GM18867 (cell line): ENCODE data around the gene SYMPK.
"Not testable (repeated sequence)": the region's sequence is repeated elsewhere in the genome, so short reads cannot be mapped to it uniquely, and the experiment has no call there.

Experiments used
- ATAC-seq: cut with Tn5 transposase; IDR thresholded peaks from one replicate; pipeline ENCODE4 v1.9.1; 2021; ENCODE audit warnings: mild to moderate bottlenecking, moderate library complexity; ENCODE audit not compliant: unreplicated experiment

Gene SYMPK

DNA sequence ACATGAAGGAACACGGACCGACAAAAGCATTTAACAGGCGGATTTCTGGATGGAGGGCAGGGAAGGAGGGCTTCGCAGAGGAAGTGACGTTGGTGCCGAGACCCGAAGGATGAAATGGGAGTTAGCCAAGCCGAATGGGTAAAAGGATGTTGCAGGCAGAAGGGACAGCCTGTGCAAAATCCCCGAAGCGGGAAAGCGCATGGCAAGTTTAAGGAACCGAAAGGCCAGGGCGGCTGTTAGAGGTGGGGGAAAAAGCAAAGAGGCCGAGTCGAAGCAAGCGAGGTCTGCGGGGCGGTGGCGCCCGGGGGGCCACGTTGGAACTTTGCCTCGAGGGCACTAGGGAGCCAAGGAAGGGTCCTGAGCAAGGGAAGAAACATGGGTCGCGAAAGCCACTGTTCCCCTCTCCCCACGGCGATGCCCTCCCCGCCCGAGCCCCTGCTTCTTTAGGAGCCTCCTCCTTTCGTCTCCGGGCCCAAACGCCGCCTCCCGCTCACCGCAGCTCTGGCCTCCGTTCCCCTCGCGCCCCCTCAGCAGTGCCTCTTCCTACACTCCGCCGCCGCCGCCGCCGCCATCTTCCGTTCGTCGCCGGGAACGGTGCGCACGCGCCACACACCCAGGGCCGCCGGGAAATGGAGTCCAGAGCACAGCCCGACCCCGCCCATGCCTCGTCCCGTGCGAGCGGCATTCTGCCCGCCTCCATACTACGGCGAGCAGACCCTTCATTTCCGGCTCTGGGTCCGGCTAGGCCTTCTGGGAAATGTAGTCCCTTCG, at the start of gene SYMPK:
SYMPK (minus strand) TSS at position 584 of the 771 bp plus-strand sequence. CDS start 8,652 bp downstream, outside the sequence.
- ATAC-seq: peak; percentile 90

DNA sequence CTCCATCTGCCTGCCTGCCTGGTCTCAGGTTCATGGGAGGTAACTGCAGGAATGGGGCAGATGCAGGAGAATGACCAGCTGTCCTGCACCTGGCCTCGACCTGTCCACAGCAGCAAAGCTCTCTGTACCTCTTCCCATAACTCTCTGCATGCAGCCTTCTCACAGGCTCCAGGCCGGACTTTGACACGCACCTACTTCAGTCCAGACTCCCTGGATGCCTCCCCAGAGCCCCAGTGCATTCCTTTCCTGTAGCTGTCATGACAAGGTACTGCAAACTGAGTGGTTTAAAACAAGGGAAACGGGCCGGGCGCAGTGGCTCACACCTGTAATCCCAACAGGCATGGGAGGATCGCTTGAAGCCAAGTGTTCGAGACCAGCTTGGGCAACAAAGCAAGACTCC, 48.3 kb upstream of the SYMPK start:
- ATAC-seq: no peak

DNA sequence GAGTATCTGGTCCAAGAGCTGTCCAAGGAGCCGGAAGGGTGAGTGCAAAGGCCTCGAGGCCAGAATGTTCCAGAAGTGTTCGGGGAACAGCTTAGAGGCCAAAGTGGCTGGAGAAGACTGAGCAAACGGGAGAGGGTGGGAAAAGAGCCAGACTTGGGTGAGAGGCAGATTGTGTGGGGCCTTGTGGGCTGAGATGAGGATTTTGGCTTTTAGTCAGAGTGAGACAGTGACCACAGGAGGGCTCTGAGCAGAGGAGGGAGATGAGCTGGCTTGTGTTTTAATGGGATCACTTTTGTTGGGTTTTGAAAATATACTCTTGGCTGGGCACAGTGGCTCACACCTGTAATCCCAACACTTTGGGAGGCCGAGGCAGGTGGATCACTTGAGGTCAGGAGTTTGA, 46.0 kb upstream of the SYMPK start:
- no peak for ATAC-seq

DNA sequence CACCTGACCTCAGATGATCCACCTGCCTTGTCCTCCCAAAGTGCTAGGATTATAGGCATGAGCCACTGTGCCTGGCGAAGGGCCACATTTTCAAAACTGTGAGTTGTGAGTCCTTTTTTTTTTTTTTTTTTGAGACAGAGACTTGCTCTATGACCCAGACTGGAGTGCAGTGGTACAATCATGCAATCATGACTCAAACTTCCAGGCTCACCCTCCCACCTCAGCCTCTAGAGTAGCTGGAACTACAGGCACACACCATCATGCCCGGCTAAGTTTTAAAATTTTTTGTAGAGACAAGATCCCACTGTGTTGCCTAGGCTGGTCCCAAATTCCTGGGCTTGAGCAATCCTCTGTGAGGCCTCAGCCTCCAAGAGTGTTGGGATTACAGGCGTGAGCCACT, 43.3 kb upstream of the SYMPK start:
- no peak for ATAC-seq

DNA sequence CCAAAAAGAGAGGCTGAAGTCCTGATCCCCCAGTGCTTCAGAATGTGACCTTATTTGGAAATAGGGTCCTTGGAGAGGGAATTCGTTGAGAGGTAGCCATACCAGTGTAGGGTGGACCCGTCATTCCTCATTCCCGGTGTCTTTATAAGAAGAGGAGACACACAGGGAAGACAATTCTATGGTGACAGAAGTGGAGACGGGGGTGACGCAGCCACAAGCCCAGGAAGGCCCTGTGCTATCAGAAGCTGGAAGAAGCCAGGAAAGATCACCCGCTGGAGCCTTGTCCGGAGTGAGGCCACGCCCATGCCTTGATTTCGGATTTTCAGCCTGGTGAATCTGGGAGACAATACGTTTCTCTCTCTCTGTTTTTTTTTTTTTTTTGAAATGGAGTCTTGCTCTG, 42.1 kb upstream of the SYMPK start:
- ATAC-seq: no peak

DNA sequence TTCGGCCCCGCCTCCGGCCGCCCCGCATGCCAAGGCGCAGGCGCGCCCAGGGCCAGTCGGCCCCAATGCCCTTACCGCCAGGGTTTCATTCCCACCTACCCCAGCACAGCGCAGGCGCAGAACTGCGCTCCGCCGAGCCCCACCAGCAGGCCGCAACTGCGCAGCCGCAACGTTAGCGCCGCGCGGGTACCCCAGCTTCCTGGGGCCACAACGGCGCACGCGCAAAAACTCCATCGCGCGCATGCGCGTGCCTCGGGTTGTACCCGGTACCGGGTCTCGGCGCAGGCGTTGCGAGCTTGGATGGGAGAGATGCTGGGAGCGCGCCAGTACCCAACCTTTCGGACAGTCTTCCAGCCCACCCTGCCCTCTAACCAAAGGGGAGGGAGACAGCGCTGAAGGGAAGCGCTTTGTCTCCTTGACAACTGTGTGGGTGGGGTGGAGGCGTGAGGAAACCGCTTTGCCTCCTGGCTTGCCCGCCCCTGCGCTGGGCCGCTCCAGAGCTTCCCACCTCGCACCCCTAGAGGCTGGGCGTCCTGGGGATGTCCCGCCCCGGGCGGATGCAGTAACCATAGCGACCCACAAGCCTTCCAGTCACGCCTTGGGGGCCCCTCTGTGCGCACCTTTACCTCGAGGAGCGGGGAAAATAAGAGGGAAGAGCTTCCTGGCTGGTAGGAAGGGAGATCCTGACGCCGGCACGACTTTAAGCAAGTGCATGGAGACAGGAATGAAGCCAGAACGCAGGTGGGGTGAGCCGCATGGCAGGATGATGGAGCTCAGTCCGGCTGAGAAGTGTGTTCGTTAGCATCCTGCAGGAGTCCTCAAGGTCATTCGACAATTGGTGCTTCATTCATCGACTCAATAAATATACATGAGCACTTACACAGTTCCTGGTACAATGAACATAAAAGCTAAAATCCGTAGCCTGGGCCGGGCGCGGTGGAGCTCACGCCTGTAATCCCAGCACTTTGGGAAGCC, 40.0 kb upstream of the SYMPK start:
- peak; percentile 81 for ATAC-seq

DNA sequence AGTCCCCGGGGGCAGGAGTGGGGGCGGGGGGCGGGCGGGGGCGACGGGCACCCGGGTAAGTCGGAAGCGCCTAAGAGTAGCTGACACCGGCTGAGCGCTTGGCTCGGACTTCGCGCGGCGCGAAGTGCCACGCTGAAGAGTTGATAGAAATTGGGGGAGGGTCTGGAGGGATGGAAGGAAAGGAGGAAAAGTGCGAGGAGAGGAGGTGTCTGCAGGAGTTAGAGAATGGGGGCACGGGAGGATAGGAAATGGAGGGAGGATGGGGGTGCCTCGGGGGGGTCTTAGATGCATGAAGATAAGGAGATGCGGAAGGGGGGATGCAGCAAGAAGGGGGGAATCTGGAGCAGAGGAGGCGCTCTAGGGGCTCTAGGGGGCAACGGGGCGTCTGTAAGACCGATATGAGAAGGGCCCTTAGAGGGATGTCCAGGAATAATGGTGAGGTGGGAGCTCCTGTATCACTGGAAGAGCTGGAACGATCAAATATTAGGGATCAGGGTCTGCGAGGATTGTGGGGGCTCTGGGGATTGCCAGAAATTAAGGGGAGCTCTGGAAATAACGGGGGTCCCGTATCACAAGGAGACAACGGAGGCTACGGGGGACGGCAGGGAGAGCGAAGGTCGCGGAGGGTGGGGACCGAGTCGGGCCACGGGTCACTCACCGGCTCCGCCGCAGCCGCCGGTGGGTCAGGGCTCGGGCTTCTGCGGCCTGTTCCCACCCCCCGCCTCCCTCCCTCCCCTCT, 39.1 kb upstream of the SYMPK start, which contains the start of gene MYPOP:
MYPOP (minus strand) TSS at position 702 of the 739 bp plus-strand sequence. CDS start 840 bp downstream, outside the sequence.
- ATAC-seq: no peak

DNA sequence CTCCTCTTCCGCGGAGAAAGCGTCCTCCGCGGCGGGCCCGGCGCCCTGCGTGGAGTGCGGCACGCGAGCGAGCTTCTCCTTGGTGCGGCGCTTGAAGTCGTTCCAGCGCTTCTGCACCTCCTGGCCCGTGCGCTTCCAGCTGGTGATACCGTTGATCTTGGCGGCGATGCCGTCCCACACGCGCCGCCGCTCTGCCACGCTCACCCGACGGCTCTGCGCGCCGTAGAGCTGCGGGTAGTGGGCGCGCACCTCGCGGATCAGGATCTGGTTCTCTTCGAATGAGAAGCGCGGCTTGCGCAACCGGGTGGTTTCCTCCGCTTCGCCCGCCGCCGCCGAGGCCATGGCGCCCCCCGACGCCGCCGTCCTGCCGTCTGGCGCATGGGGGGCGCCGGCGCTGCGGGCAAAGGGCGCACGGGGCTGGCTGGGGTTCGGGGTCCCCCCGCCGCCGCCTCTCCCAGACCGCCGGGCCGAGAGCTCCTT, 38.5 kb upstream of the SYMPK start:
- no peak for ATAC-seq

DNA sequence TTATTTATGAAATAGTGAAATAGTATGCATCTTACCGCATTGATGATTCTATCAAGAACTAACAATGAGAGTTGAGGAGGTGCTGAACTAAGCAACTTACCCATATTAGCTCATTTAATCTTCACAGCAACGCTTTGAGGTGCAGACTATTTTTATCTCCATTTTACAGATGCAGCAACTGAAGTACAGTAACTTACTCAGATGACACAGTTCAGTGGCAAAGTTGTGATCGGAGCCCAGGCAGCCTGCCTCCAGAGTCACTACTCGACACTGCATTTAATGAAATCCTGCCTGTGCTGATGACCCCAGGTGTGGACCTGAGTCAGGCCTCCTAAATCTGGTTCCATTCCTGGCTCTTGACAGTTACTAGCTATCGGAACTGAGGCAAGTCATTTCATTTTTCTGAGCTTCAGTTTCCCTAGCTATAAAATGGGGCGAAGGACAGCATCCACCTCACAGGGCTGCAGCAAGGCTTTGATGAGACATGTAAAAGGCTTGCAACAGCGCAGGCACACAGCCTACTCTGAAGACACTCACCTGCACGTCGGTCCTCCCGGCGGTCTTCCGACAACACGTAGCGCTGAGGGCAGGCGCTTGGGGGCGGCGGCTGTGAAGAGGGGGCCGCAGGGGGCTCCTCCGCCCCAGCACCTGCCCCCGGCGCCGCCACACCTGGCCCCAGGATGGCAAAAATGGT, 37.9 kb upstream of the SYMPK start:
- ATAC-seq: no peak

DNA sequence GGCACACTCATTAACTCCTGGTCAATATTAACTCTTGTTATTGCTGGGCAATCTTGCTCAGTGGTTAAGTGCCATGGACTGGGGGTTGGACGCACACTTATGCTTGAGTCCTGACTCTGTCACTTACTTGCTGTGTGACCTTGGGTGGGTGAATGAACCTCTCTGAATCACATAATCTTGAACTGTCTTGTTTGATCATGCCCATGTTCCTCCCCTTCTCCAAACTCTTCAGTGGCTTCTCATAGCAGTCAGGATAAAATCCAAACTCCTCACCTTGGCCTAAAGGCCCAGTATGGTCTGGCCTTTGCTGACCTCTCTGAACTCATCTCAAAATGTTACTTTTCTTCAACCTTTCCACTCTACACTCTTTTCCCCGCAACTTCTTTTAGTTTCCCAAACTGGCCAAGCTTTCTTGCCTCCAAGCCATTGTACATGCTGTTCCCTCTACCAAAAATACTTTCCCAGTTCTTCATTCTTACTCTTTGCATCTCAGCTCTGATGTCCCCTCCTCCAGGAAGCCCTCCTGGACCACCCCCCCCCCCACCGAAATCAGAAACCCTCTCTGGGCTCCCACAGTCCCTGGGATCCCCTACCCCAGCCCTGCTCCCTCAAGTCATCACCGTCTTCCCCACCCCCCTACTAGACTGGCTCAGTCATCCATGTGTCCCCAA, 37.1 kb upstream of the SYMPK start:
- ATAC-seq: no peak

DNA sequence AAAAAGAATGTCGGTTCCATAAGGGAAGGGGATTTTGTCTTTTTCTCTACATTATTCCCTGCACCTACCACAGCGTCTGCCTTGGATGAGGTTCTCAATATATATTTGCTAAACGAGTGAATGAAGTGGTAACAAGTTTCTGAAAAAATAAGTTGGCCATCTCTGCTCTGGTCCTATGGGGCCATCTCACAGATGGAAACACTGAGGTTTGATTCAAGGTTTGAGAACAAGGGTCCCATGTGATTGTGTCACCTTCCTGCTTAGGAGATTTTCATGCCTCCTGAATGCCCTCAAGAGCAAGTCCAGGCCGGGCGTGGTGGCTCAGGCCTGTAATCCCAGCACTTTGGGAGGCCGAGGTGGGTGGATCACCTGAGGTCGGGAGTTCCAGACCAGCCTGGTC, 36.3 kb upstream of the SYMPK start:
- ATAC-seq: no peak

DNA sequence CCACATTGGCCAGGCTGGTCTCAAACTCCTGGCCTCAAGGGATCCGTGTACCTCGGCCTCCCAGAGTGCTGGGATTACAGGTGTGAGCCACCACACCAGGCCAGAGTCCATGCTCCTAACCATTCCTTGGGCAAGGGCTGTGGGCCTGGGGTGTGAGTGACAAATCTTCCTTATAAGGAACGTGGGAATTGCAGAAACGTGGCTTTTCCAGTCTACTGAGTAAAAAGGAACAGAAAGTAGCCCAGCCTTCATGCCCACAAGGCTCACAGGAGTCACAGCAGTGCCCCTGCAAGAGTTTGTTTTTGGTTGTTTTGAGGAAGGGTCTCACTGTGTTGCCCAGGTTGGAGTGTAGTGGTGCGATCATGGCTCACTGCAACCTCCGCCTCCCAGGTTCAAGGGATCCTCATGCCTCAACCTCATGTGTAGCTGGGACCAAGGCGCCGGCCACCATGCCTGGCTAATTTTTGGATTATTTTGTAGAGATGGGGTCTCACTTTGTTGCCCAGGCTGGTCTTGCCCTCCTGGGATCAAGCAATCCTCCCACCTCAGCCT, 34.4 kb upstream of the SYMPK start:
- no peak for ATAC-seq

DNA sequence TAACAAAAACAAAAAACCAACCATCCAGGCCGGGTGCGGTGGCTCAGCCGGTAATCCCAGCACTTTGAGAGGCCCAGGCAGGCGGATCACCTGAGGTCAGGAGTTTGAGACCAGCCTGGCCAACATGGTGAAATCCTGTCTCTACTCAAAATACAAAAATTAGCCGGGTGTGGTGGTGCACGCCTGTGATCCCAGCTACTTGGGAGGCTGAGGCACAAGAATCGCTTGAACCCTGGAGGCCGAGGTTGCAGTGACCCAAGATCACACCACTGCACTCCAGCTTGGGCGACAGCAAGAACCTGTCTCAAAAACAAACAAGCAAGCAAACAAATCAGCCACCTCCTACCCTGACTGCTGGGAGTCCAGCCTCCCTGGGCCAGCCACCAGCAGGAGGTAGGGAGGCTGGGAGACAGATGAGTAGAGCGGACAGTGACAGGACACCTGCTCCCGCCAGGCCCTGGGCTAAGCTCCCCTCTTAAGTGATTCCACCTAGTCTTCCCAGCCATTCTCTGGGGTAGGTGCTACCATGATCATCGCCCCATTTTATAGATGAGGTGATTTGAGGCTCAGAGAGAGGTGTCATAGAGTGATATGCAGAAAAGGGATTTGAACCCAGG, 33.1 kb upstream of the SYMPK start:
- ATAC-seq: not testable (repeated sequence)

DNA sequence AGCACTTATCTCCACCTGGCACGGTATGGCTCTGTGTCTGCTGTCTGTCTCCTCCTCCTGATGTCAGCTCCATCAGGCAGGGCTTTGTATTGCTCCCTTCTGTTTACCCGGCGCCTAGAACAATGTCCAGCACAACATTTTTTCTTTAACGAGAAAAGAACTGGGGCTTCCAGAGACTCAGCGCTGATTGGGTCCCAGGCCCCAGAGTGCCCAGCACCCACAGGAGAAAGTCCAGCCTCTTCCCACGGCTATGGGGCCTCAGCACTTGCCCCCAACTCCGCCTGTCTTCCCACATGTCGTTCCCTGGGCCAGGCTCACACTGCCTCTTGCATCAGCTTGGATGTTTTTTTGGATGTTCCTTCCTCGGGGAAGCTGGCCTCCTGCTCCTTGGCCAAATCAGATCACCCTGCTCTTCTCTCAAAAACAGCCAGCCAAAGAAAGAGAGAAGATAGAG, 32.6 kb upstream of the SYMPK start:
- no peak for ATAC-seq

DNA sequence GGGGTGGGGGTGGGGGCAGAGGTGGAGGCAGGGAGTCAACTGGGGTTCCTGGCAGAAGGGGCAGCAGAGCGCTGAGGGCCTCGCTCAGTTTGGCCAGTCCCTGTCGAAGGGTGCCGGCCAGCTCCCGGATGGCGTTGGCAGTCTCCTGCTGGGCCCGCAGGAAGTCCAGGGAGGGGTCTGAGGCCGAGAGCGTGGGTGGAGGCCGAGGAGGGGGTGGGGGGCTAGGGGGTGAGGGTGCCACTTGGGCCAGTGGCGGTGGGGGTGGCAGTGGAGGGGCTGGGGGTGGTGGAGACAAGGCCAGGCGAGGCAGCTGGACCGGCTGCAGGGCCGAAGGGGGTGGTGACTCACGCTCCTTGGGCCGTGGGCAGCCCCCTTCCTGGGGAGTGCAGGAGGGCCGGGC, 27.9 kb upstream of the SYMPK start:
- no peak for ATAC-seq

DNA sequence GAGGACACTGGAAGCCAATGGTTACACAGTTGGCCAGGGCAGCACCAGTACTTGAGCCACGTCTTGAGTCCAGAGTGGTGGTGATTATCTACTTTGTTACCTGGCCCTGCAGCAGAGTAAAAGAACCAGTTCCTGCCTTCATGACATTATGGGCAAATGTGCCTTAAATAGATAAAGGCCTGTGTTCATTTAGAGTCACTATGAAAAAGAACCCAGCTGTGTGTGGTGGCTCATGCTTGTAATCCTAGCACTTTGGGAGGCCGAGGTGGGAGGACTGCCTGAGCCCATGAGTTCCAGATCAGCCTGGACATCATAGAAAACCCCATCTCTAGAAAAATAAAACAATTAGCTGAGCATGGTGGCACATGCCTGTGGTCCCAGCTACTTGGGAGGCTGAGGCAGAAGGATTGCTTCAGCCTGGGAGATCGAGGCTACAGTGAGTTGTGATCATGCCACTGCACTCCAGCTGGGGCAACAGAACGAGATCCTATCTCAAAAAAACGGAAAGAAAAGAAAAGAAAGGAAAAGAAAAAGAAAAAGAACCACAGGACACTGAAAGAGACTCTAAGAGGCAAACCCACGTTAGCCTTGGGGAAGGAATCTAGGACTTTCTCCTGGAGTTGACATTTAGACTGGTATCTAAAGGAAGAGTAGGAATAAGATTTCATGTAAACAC, 26.4 kb upstream of the SYMPK start:
- ATAC-seq: no peak

DNA sequence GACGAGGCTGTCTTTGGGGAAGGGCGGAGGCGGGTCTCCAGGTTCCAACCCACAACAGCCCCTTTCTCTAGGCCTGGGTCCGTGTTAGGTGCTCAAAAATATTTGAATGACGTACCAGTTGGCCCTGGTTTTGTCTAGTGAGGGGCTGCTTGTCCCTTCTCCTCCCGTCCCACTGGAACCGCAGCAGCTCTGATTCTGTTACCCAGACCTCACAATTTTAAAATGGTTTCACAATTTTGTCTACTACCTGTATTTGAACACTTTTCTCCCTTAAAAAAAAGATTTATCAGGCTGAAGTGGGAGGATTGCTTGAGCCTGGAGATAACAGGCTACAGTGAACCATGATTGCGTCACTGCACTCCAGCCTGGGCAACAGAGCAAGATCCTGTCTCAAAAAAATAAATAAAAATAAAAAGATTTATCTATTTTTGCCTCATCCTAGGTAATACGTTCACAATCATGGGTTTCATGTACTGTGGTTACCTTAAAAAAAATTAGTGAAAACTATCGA, 24.3 kb upstream of the SYMPK start:
- no peak for ATAC-seq
